Stimulated activated CD4-positive, alpha-beta T cell treated with anti-CD3 and anti-CD28 coated beads, Interleukin-15, amount 100 ng/mL, for 48 hours (primary cell): ENCODE results near the gene PLK1.

ENCODE experiments used
- DNase-seq, 2 donors: peaks; one replicate each; pipeline ENCODE4 v3.0.0-alpha.2; 2020; ENCODE audit warnings: low read depth in 2 of 2

Gene PLK1

GRCh38 chr16:23679986-23680336 lies 1.3 kb downstream of the PLK1 start:
- no peak for DNase-seq

- no peak for DNase-seq
These were observed 3.5 kb downstream of the PLK1 start for GRCh38 chr16:23682181-23682580.

GRCh38 chr16:23683487-23683886 lies 4.8 kb downstream of the PLK1 start:
- no peak for DNase-seq

- no peak for DNase-seq
These were observed 8.5 kb downstream of the PLK1 start for GRCh38 chr16:23687034-23687808.

- DNase-seq: no peak
These were observed 10.9 kb downstream of the PLK1 start for GRCh38 chr16:23689442-23690187.

- no peak for DNase-seq
These were observed 12.2 kb downstream of the PLK1 start for GRCh38 chr16:23690771-23691482.

- DNase-seq: no peak
These were observed 12.9 kb downstream of the PLK1 start for GRCh38 chr16:23691483-23692189.

DNA sequence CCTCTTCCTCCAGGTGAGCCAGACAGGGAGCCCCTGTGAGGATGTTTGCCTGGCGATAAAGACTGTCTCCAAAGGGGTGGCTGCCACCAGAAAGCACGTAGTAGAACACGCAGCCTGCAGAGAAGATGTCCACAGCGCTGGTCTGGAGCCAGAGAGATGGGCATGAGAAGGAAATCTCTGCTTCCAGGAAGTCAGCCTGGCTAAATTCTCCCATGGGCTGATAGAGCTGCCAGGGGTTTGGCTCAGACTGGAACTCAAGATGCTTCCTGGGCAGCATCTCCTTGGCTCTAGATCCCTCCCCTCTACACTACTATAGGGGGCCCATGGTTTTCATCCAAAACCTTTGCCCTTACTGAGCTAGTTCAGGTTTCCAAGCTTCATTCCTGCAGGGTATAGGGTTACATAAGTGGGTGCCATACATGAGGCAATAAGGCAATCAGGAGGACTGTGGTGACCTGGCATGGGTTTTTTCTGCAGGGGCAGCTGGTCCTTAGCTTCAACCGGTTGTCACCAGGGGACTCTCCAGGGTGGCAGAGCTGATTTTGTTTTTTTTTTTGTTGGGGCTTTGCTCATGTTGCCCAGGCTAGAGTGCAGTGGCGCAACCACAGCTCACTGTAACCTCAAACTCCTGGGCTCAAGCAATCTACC lies 13.6 kb downstream of the PLK1 start:
- no peak for DNase-seq

DNA sequence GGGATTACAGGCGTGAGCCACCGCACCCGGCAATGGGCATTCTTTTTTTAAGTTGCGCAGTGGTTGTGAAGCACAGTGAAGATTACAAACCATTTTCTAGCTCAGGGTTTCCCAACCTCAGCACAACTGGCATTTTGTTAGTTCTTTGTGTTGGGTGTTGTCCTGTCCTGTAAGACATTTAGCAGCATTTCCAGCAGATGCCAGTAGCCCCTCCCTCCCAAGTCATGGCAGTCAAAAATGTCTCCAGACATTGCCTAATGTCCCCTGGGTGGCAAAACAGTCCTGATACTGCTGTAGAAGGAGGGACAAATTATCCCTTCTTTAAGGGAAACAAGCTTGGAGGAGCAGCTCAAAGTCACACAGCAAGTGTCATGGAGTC lies 15.6 kb downstream of the PLK1 start:
- DNase-seq: no peak

DNA sequence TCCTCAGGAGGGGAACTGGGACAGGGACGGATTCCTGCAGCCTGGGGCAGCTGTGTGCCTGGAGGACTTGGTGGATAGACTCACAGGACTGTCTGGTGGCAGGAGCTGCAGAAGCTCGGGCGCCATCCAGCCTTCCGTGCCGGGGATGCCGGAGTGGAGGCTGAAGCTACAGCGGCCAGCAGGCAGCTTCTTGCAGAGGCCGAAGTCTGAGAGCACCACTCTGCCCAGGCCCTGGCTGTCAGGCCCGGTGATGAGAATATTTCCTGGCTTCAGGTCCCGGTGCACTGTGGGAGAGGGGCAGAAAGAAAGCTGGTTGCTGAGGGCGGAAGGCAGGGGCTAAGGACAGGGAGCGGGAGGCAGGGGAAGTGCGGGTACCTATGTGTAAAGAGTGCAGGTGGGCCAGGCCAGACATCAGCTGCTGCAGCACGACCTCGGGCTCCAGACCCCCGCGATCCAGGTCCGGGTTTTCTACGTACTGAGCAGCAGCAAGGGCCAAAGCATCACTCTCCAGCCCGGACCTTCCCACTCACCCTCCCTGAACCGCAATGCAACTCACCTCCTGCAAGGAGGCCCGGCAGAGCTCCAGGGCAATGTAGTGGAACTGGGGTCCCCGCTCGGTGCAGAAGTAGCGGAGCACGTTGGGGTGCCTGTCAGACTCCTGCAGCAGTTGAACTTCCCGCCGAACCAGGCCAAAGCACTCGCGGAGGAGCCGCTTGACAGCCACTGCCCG lies 16.1 kb downstream of the PLK1 start:
- DNase-seq: no peak

DNA sequence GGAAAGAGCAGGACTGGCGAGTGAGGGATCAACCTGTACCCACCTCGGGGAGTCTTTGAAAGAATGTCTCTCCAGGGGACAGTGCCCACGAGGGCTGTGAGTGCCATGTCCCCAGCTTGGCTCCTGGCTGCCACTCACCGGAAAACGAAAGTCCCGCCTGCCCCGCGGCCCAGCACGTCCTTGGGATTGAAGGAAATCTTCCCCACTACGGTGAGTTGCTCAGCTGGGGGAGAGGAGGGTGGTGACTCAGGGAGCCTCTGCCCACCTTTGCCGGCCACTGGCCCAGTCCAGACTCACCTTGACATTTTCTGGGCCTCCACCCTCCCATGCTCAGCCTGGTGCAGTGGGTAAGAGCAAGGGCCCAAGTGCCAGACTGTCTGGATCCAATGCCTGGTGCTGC lies 17.1 kb downstream of the PLK1 start:
- DNase-seq: no peak

DNA sequence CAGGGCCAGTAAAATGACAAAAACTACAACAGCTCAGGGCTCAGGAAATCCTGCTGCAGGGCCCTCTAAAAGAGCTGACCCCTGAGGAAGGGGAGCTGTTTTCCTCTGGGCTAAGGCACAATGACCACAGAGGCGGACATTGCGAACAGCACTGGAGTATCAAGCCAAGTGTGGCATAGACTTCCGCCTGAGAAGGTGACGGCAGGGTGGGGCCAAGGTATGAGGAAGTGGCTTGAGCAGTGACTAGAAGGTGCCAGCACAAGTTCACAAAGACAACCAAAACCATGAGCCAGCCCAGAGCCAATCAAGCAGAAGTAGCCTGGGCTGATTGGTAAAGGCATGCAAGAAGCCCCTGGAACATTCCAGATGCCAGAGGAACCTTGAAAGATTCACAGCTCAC lies 20.4 kb downstream of the PLK1 start:
- no peak for DNase-seq

- no peak for DNase-seq
These were observed 21.4 kb downstream of the PLK1 start for GRCh38 chr16:23700093-23700492.

DNA sequence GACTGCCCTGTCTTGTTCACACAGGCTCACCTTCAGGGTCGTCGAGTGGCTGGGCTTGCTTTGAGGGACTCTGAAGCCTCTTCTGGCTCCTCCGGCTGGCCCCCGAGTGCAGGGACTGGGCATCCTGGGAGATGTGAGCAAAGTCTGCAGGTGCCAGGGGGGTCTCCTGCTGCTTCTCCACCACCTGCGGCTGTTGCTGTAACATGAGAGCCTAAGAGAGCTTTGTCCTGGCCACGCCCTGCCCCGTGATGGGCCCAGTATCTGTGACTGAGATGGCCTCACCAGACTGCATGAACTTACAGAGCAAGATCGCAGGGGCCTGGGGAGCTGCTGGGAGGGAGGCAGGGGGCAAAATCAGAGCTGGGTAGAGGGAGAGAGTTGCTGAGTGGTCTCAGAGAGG lies 21.8 kb downstream of the PLK1 start:
- no peak for DNase-seq

GRCh38 chr16:23701045-23701444 lies 22.4 kb downstream of the PLK1 start:
- DNase-seq: no peak

DNA sequence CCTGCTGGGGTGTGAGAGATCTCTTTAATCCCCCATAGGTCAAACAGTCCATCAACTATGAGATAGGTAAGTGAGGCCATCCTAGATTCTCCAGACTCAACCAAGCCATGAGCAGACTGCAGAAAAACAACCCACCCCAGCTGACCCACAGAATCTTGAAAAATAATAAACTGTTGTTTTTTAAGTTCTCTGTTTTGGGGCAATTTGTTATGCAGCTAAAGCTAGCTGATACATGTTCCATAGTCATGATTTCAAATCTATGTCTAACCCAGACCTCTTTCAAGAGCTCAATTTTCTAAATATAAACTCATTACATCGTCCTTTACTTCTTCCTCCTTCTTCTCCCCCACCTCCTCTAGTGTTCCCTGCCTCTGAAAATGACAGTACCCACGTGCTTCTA lies 24.3 kb downstream of the PLK1 start:
- DNase-seq: no peak

DNA sequence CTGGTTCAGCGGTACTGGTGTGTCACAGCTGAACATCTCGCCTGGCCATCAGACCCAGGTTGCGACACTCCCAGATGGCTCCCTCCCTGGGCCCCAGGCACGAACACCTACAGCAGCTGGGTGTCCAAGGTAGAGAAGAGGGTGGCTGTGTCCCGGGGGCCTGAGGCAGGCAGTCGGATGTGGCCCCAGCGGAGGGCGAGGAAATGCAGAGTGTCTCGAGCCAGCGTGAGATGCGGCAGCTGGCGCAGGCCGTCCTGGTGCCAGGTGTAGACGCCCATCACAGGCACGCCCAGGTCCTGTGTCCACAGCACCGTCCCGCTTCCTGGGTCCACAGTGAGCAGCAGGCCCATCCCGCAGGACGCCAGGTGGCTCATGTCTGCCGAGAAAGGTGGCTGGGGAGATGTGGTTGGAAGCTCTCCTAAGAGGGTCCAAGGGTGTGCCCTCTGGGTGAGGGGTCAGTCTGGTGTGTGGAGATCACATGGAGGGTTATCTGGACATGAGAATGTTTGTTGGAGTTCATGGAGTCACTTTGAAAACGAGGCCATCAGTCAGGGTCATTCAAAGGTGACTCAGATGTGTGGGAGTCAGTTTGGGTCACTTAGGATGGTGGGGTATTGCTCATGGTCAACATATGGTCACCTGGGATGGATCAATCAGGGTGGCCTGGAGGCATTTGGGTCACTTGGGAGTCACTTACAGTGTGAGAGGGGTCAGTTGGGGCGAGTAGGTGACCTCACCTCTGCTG lies 26.3 kb downstream of the PLK1 start:
- no peak for DNase-seq

GRCh38 chr16:23705517-23705902 lies 26.8 kb downstream of the PLK1 start:
- no peak for DNase-seq

GRCh38 chr16:23706439-23706838 lies 27.8 kb downstream of the PLK1 start:
- no peak for DNase-seq

- DNase-seq: no peak
These were observed 30.8 kb downstream of the PLK1 start for GRCh38 chr16:23709536-23709935.
